Caki2 (cell line): ENCODE measurements around the gene CYP2A6. TPM values are rescaled to one million over a fixed set of nuclear protein-coding genes. Genes with fewer than 3 reads are reported as not detected.

ENCODE experiments used
- DNase-seq: peaks from one replicate; pipeline ENCODE4 v3.0.0-alpha.2; 2015; ENCODE audit warnings: low read depth
- in situ Hi-C: cut with HindIII; loops from 2 replicates; pipeline ENCODE4 v1.10.0; 2016; ENCODE audit warnings: low sequenced_read_pairs, low pct_unique_long_range_greater_than_20kb, mixed read lengths
- total RNA-seq: library from RNA; depleted of rRNA; stranded (reverse); fragments of >200 nt; shearing (Covaris generic); gene quantifications from 2 replicates; pipeline ENCODE4 v1.2.3, GENCODE V29; 2014; ENCODE audit warnings: low replicate concordance; rRNA removed

Gene CYP2A6
- total RNA-seq, 1 experiment from 2014 or later: not detected

- in situ Hi-C loops: no loop called here
Measured at GRCh38 chr19:40797166-40797962, 52.9 kb downstream of the CYP2A6 start.

More at GRCh38 chr19:40797166-40797962, 52.9 kb downstream of the CYP2A6 start:
- no peak for DNase-seq

Other genes starting within 250 kb of the CYP2A6 start
- gene LTBP4, start 249.1 kb downstream of the CYP2A6 start, total RNA-seq: 47.7 and 129 TPM in 2 replicates
- 22.2 and 39.0 TPM in 2 replicates for gene NUMBL, start 159.8 kb downstream of the CYP2A6 start, total RNA-seq
- 81.8 and 159 TPM in 2 replicates for gene COQ8B, start 133.6 kb downstream of the CYP2A6 start, total RNA-seq
- 23.1 and 25.3 TPM in 2 replicates for gene ITPKC, start 133.3 kb downstream of the CYP2A6 start, total RNA-seq
- gene ACTMAP, start 100.0 kb downstream of the CYP2A6 start, total RNA-seq: 3.3 and 5.2 TPM in 2 replicates
- 51.1 and 64.3 TPM in 2 replicates for gene SNRPA, start 99.2 kb downstream of the CYP2A6 start, total RNA-seq
- gene MIA, start 74.9 kb downstream of the CYP2A6 start, total RNA-seq: not detected in 2 replicates
- 62.7 and 79.7 TPM in 2 replicates for gene RAB4B, start 72.2 kb downstream of the CYP2A6 start, total RNA-seq
- gene EGLN2, start 51.3 kb downstream of the CYP2A6 start, total RNA-seq: 98.8 and 138 TPM in 2 replicates
- gene CYP2A7, start 31.8 kb upstream of the CYP2A6 start, total RNA-seq: not detected in 2 replicates
- not detected in 2 replicates for gene CYP2B6, start 140.8 kb upstream of the CYP2A6 start, total RNA-seq
- not detected in 2 replicates for gene CYP2A13, start 238.0 kb upstream of the CYP2A6 start, total RNA-seq